ENCODE data around the gene SERPINB2. TPM values are rescaled to one million over a fixed set of nuclear protein-coding genes. Genes with fewer than 3 reads are reported as not detected.

SERPINB2 gene
- total and polyA plus RNA-seq, 2 of the 13 experiments (the other 11 are each of a cell fraction or from before 2014, with no cell fraction given): 0.07 to 0.11 TPM

GRCh38 chr18:63850636-63851035 is 36.9 kb upstream of the SERPINB2 start:
- Histone ChIP-seq H3K9me3 (ENCODE audit: low read length) (no peaks in the 10 kb centered on the region), H2AFZ (ENCODE audit: low read length) (no peak overlapping the region), H3K27me3 (ENCODE audit: control insufficient read depth in 1 of 2, insufficient read depth in 2 of 2, low read length in 2 of 2) (no peaks in the 10 kb centered on the region; a peak in 1 of 5 replicates), H3K4me3 (replicated peaks in 1 of 3; ENCODE audit: insufficient read depth in 1 of 3, low read depth in 2 of 3, low read length in 3 of 3) (no peak overlapping the region), H3K9ac (ENCODE audit: insufficient read depth, low read depth, low read length) (no peak overlapping the region), H3K79me2 (ENCODE audit: insufficient read depth, low read length) (no peaks in the 10 kb centered on the region), H4K20me1 (ENCODE audit: insufficient read depth, low read length) (no peaks in the 10 kb centered on the region), H3K4me1 (ENCODE audit: insufficient read depth, low read length) (no peaks in the 10 kb centered on the region), H3K36me3 (replicated peaks in 1 of 2; ENCODE audit: control insufficient read depth in 1 of 2, insufficient read depth in 2 of 2, low read length in 2 of 2) (no peaks in the 10 kb centered on the region), H3K27ac (ENCODE audit: extremely low read length, insufficient read depth, low read length) (no peak overlapping the region), H3K4me2 (ENCODE audit: low read depth, low read length) (no peak overlapping the region)
- FAIRE-seq (no peak), ATAC-seq (no peak), DNase-seq (ENCODE audit: low spot score) (no peak)
- ChIA-PET CTCF (ENCODE audit: low intra/inter-chr PET ratio, low total read pairs) (no interaction called here), POLR2A (no interaction called here)
- 34% methylated on average over 2 of the region's 2 CpGs for WGBS (ENCODE audit: low lambda C conversion rate)
- in situ Hi-C loops (cut with HindIII; ENCODE audit: extremely low pct_ligation_motif_present, low pct_unique_long_range_greater_than_20kb): no loop called here
- intact Hi-C loops (cut with micrococcal nuclease; ENCODE audit: unreplicated experiment): loop anchor here (1.0 kb wide), 1 partner anchor 332 kb away; no protein-coding TSS in a partner anchor
- BruUV-seq (replicated peaks): no TSS peak
- no peak for TF ChIP-seq KLF16 (CRISPR knock-in tag; IDR thresholded peaks at IDR 0.05)
- TF ChIP-seq CBX2 (IDR thresholded peaks at IDR 0.05; ENCODE audit: low read depth, low read length): no peak
- TF ChIP-seq CBX2 (CRISPR knock-in tag; IDR thresholded peaks at IDR 0.05; ENCODE audit: low read depth): no peak
- TF ChIP-seq ATF7 (IDR thresholded peaks at IDR 0.05): no peak
- no peak for TF ChIP-seq ATF7 (CRISPR knock-in tag; IDR thresholded peaks at IDR 0.05)
- no peak for TF ChIP-seq ZNF816 (CRISPR knock-in tag; IDR thresholded peaks at IDR 0.05; ENCODE audit: borderline replicate concordance)
- TF ChIP-seq, protein P1, sequence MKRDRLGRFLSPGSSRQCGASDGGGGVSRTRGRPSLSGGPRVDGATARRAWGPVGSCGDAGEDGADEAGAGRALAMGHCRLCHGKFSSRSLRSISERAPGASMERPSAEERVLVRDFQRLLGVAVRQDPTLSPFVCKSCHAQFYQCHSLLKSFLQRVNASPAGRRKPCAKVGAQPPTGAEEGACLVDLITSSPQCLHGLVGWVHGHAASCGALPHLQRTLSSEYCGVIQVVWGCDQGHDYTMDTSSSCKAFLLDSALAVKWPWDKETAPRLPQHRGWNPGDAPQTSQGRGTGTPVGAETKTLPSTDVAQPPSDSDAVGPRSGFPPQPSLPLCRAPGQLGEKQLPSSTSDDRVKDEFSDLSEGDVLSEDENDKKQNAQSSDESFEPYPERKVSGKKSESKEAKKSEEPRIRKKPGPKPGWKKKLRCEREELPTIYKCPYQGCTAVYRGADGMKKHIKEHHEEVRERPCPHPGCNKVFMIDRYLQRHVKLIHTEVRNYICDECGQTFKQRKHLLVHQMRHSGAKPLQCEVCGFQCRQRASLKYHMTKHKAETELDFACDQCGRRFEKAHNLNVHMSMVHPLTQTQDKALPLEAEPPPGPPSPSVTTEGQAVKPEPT (CRISPR knock-in tag; IDR thresholded peaks at IDR 0.05; ENCODE audit: low read depth): no peak
- TF ChIP-seq ZNF264 (CRISPR knock-in tag; IDR thresholded peaks at IDR 0.05): no peak
- TF ChIP-seq IKZF5 (CRISPR knock-in tag; IDR thresholded peaks at IDR 0.05): no peak
- TF ChIP-seq ZNF124 (CRISPR knock-in tag; IDR thresholded peaks at IDR 0.05): no peak
- no peak for TF ChIP-seq PBX2 (CRISPR knock-in tag; IDR thresholded peaks at IDR 0.05)
- TF ChIP-seq ZNF329 (CRISPR knock-in tag; IDR thresholded peaks at IDR 0.05; ENCODE audit: low read depth): no peak
- TF ChIP-seq, protein P2, sequence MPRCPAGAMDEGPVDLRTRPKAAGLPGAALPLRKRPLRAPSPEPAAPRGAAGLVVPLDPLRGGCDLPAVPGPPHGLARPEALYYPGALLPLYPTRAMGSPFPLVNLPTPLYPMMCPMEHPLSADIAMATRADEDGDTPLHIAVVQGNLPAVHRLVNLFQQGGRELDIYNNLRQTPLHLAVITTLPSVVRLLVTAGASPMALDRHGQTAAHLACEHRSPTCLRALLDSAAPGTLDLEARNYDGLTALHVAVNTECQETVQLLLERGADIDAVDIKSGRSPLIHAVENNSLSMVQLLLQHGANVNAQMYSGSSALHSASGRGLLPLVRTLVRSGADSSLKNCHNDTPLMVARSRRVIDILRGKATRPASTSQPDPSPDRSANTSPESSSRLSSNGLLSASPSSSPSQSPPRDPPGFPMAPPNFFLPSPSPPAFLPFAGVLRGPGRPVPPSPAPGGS (CRISPR knock-in tag; IDR thresholded peaks at IDR 0.05): no peak
- no peak for TF ChIP-seq FOXO1 (CRISPR knock-in tag; IDR thresholded peaks at IDR 0.05)
- TF ChIP-seq ZNF225 (CRISPR knock-in tag; IDR thresholded peaks at IDR 0.05): no peak
- TF ChIP-seq, protein P3, sequence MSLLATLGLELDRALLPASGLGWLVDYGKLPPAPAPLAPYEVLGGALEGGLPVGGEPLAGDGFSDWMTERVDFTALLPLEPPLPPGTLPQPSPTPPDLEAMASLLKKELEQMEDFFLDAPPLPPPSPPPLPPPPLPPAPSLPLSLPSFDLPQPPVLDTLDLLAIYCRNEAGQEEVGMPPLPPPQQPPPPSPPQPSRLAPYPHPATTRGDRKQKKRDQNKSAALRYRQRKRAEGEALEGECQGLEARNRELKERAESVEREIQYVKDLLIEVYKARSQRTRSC (CRISPR knock-in tag; IDR thresholded peaks at IDR 0.05; ENCODE audit: low read depth): no peak
- no peak for TF ChIP-seq ZNF780A (CRISPR knock-in tag; IDR thresholded peaks at IDR 0.05)
- no peak for TF ChIP-seq ZNF460 (CRISPR knock-in tag; IDR thresholded peaks at IDR 0.05; ENCODE audit: borderline replicate concordance)
- TF ChIP-seq ZNF749 (CRISPR knock-in tag; IDR thresholded peaks at IDR 0.05; ENCODE audit: borderline replicate concordance): no peak
